SU-DHL-6 (cell line): ENCODE data around the gene PGLYRP1.

ENCODE experiments used
- CTCF ChIP-seq: fragments of 200-600 bp; sonication (generic); IDR thresholded peaks from one replicate; pipeline ENCODE4 v1.5.1; 2017; ENCODE audit warnings: antibody characterized with exemption, mild to moderate bottlenecking, low read length, moderate library complexity; ENCODE audit not compliant: insufficient read depth, poor library complexity, severe bottlenecking
- EZH2phosphoT487 ChIP-seq: fragments of 200-600 bp; sonication (generic), shearing (Covaris generic); conservative IDR thresholded peaks from 2 replicates; pipeline ENCODE4 v1.6.1; 2018; ENCODE audit warnings: mild to moderate bottlenecking, antibody characterized with exemption, low read length, moderate library complexity, mixed read lengths

GRCh38 chr19:46009530-46010510 lies 13.0 kb downstream of the PGLYRP1 start:
- peak; percentile 95 for TF ChIP-seq CTCF
- TF ChIP-seq EZH2phosphoT487: no peak
